Measurements from ENCODE around the gene OAF.
"Not testable (repeated sequence)": the region's sequence is repeated elsewhere in the genome, so short reads cannot be mapped to it uniquely, and the experiment has no call there.

OAF gene

GRCh38 chr11:120271672-120272071, 60.8 kb downstream of the OAF start:
- DNase-seq (ENCODE audit: low read depth in 1 of 2, low spot score in 1 of 2), result no peak
- Histone ChIP-seq H3K27me3 (ENCODE audit: insufficient read depth, poor library complexity, severe bottlenecking) (peaks cover 18% of the 10 kb centered on the region), H3K27ac (replicated peaks) (no peak overlapping the region), H3K4me3 (replicated peaks; ENCODE audit: insufficient read depth, low read length) (no peak overlapping the region)
- TF ChIP-seq CTCF (IDR thresholded peaks at IDR 0.05; ENCODE audit: insufficient read depth, low read length) (no peak), GABPA (IDR thresholded peaks at IDR 0.05; ENCODE audit: low read depth) (no peak), POLR2AphosphoS5 (IDR thresholded peaks at IDR 0.05; ENCODE audit: low read depth) (no peak), REST (IDR thresholded peaks at IDR 0.05; ENCODE audit: insufficient replicate concordance, low read depth) (no peak), SPI1 (IDR thresholded peaks at IDR 0.05; ENCODE audit: borderline replicate concordance, low read depth) (no peak)

- TF ChIP-seq REST (IDR thresholded peaks at IDR 0.05; ENCODE audit: insufficient replicate concordance, low read depth) (no peak), CTCF (IDR thresholded peaks at IDR 0.05; ENCODE audit: insufficient read depth, low read length) (no peak), SPI1 (IDR thresholded peaks at IDR 0.05; ENCODE audit: borderline replicate concordance, low read depth) (no peak), POLR2AphosphoS5 (IDR thresholded peaks at IDR 0.05; ENCODE audit: low read depth) (no peak), GABPA (IDR thresholded peaks at IDR 0.05; ENCODE audit: low read depth) (no peak)
- H3K27me3 ChIP-seq (ENCODE audit: insufficient read depth, poor library complexity, severe bottlenecking), result peaks cover 18% of the 10 kb centered on the region
- no peak overlapping the region for H3K4me3 ChIP-seq (replicated peaks; ENCODE audit: insufficient read depth, low read length)
- DNase-seq (ENCODE audit: low read depth in 1 of 2, low spot score in 1 of 2), result no peak
- no peak overlapping the region for H3K27ac ChIP-seq (replicated peaks)
Measured at GRCh38 chr11:120272303-120272702, 61.5 kb downstream of the OAF start.

DNA sequence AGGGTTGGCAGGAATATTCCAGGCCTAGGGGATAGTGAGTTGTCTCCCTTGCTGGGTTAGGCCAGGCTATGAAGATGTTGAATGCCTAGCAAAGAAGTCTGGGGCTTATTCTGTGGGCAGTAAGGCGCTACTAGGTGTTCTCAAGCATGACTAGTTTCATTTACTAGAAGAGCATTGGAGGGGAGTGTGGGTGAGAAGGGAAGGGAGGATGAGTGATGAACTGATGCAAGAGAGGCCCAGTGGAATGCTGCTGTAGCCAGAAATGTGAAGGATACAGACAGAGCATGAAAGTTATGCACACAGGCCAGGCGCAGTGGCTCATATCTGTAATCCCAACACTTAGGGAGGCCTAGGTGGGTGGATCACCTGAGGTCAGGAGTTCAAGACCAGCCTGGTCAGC, 62.6 kb downstream of the OAF start:
- Histone ChIP-seq H3K4me3 (replicated peaks; ENCODE audit: insufficient read depth, low read length) (no peak overlapping the region), H3K27ac (replicated peaks) (no peak overlapping the region), H3K27me3 (ENCODE audit: insufficient read depth, poor library complexity, severe bottlenecking) (peaks cover 17% of the 10 kb centered on the region)
- TF ChIP-seq SPI1 (IDR thresholded peaks at IDR 0.05; ENCODE audit: borderline replicate concordance, low read depth) (no peak), CTCF (IDR thresholded peaks at IDR 0.05; ENCODE audit: insufficient read depth, low read length) (no peak), REST (IDR thresholded peaks at IDR 0.05; ENCODE audit: insufficient replicate concordance, low read depth) (no peak), GABPA (IDR thresholded peaks at IDR 0.05; ENCODE audit: low read depth) (no peak), POLR2AphosphoS5 (IDR thresholded peaks at IDR 0.05; ENCODE audit: low read depth) (no peak)
- no peak for DNase-seq (ENCODE audit: low read depth in 1 of 2, low spot score in 1 of 2)

- not testable (repeated sequence) for H3K4me3 ChIP-seq (replicated peaks; ENCODE audit: insufficient read depth, low read length); DNase-seq (ENCODE audit: low read depth in 1 of 2, low spot score in 1 of 2); H3K27ac ChIP-seq (replicated peaks)
- peaks cover 12% of the 10 kb centered on the region for H3K27me3 ChIP-seq (ENCODE audit: insufficient read depth, poor library complexity, severe bottlenecking)
Measured at GRCh38 chr11:120273956-120274355, 63.1 kb downstream of the OAF start.
